IMR-90 (cell line): ENCODE measurements around the gene HSBP1L1. TPM values are rescaled to one million over a fixed set of nuclear protein-coding genes. Genes with fewer than 3 reads are reported as not detected.

ENCODE experiments used
- ATAC-seq: fragments of 200-7000 bp; cut with Tn5 transposase; 2 replicates; pipeline ENCODE4 v1.9.1; 2020; ENCODE audit warnings: low read depth, mild to moderate bottlenecking, moderate library complexity
- BruUV-seq: library from RNA; stranded (reverse); fragments of 400-500 nt; replicated peaks from 2 replicates; lab custom pipeline; 2021; lab: Mats Ljungman, UMichigan
- CTCF ChIA-PET: fragments of 300-600 bp; formaldehyde crosslinking; extraction: SDS; loops from one replicate; lab custom pipeline; 2021; ENCODE audit warnings: antibody characterized with exemption; lab: Yijun Ruan, JAX
- POLR2A ChIA-PET: fragments of 300-600 bp; sonication (Branson Sonifier 250); formaldehyde crosslinking; loops from one replicate; lab custom pipeline; 2022; ENCODE audit warnings: antibody characterized with exemption; ENCODE audit not compliant: unreplicated experiment; lab: Charles Lee
- DNase-seq: peaks from one replicate; pipeline ENCODE4 v3.0.0; 2013
- H2AFZ ChIP-seq: replicated peaks from 2 replicates; pipeline ENCODE3; 2013; ENCODE audit warnings: low read length, mild to moderate bottlenecking; ENCODE audit not compliant: poor library complexity
- H2AK5ac ChIP-seq: 2 replicates; pipeline ENCODE4 v1.6.1; 2013; ENCODE audit warnings: low read depth, low read length, inconsistent platforms
- H2AK9ac ChIP-seq: replicated peaks from 2 replicates; pipeline ENCODE3; 2013; ENCODE audit warnings: mild to moderate bottlenecking, low read depth, low read length, moderate library complexity; ENCODE audit not compliant: poor library complexity
- H2BK120ac ChIP-seq: 2 replicates; pipeline ENCODE4 v1.6.1; 2013; ENCODE audit warnings: low read depth, low read length, inconsistent platforms
- H2BK15ac ChIP-seq: 3 replicates; pipeline ENCODE4 v1.6.1; 2013; ENCODE audit warnings: low read depth, low read length, inconsistent platforms
- H2BK20ac ChIP-seq: 2 replicates; pipeline ENCODE4 v1.6.1; 2013; ENCODE audit warnings: low read depth, mild to moderate bottlenecking, inconsistent platforms, low read length, moderate library complexity
- H2BK5ac ChIP-seq: 2 replicates; pipeline ENCODE4 v1.6.1; 2013; ENCODE audit warnings: mild to moderate bottlenecking, low read depth, low read length, inconsistent platforms; ENCODE audit not compliant: poor library complexity, severe bottlenecking
- H3K14ac ChIP-seq: replicated peaks from 2 replicates; pipeline ENCODE4 v1.6.1; 2013; ENCODE audit warnings: low read depth, low read length, inconsistent platforms
- H3K18ac ChIP-seq: 2 replicates; pipeline ENCODE4 v1.6.1; 2013; ENCODE audit warnings: low read depth, low read length, control low read depth
- H3K23ac ChIP-seq: 2 replicates; pipeline ENCODE4 v1.6.1; 2013; ENCODE audit warnings: low read depth, low read length, inconsistent platforms
- H3K27ac ChIP-seq: 2 replicates; pipeline ENCODE4 v1.5.1; 2013; ENCODE audit warnings: mild to moderate bottlenecking, control low read depth, low read length; ENCODE audit not compliant: insufficient read depth
- H3K27me3 ChIP-seq: 2 replicates; pipeline ENCODE4 v1.6.1; 2013; ENCODE audit warnings: low read length; ENCODE audit not compliant: control insufficient read depth, insufficient read depth
- H3K36me3 ChIP-seq: 2 replicates; pipeline ENCODE4 v1.6.1; 2013; ENCODE audit warnings: low read length, mixed read lengths; ENCODE audit not compliant: control insufficient read depth, insufficient read depth
- H3K4ac ChIP-seq: 2 replicates; pipeline ENCODE4 v1.6.1; 2013; ENCODE audit warnings: low read depth, low read length, inconsistent platforms
- H3K4me1 ChIP-seq: 2 replicates; pipeline ENCODE4 v1.6.1; 2013; ENCODE audit warnings: low read length, mixed read lengths; ENCODE audit not compliant: control insufficient read depth, insufficient read depth
- H3K4me2 ChIP-seq: 2 replicates; pipeline ENCODE4 v1.6.1; 2013; ENCODE audit warnings: low read depth, mild to moderate bottlenecking, control low read depth, low read length, moderate library complexity
- H3K4me3 ChIP-seq: 2 replicates; pipeline ENCODE4 v1.5.1; 2013; ENCODE audit warnings: low read depth, mild to moderate bottlenecking, control low read depth, low read length, moderate library complexity; ENCODE audit not compliant: insufficient read depth
- H3K56ac ChIP-seq: 2 replicates; pipeline ENCODE4 v1.6.1; 2013; ENCODE audit warnings: low read length, inconsistent platforms; ENCODE audit not compliant: insufficient read depth; ENCODE audit errors: extremely low read depth
- H3K79me1 ChIP-seq, 2 experiments: 2 replicates each; pipeline ENCODE4 v1.6.1; 2013; ENCODE audit warnings: low read length in 2 of 2, inconsistent platforms in 1 of 2, low read depth in 1 of 2
- H3K9ac ChIP-seq: 2 replicates; pipeline ENCODE4 v1.6.1; 2013; ENCODE audit warnings: low read depth, low read length, control low read depth
- H3K9me1 ChIP-seq: 2 replicates; pipeline ENCODE4 v1.6.1; 2013; ENCODE audit warnings: low read length, inconsistent platforms; ENCODE audit not compliant: insufficient read depth
- H3K9me3 ChIP-seq: 2 replicates; pipeline ENCODE4 v1.6.1; 2013; ENCODE audit warnings: low read length; ENCODE audit not compliant: control insufficient read depth, insufficient read depth
- H4K20me1 ChIP-seq: 2 replicates; pipeline ENCODE4 v1.6.1; 2013; ENCODE audit warnings: low read length, inconsistent platforms; ENCODE audit not compliant: insufficient read depth
- H4K5ac ChIP-seq: 2 replicates; pipeline ENCODE4 v1.6.1; 2013; ENCODE audit warnings: mild to moderate bottlenecking, low read depth, low read length, control low read depth
- H4K8ac ChIP-seq, 2 experiments: 2 replicates each; pipeline ENCODE4 v1.6.1; 2013; ENCODE audit warnings: low read depth in 2 of 2, low read length in 2 of 2, control low read depth in 1 of 2, inconsistent platforms in 1 of 2
- H4K91ac ChIP-seq: 2 replicates; pipeline ENCODE4 v1.6.1; 2013; ENCODE audit warnings: low read depth, low read length, inconsistent platforms; ENCODE audit not compliant: insufficient read depth
- USF2 ChIP-seq: fragments of 150-350 bp; IDR thresholded peaks from 2 replicates; pipeline ENCODE4 v1.6.1; 2017; ENCODE audit warnings: mild to moderate bottlenecking, antibody characterized with exemption, low read length, low read depth
- WGBS, 2 experiments: methylation state at CpG; one replicate each; pipeline versions ENCODE4 v1.1.5 to v1.1.7; 2013; ENCODE audit warnings: missing lambda C conversion rate in 2 of 2; ENCODE audit not compliant: insufficient read length in 1 of 2; ENCODE audit errors: extremely low coverage in 2 of 2; 5-methylcytosine and 5-hydroxymethylcytosine counted together
- dilution Hi-C: fragments of 300-500 bp; cut with HindIII; formaldehyde crosslinking; loops from one replicate; pipeline ENCODE4 v1.14.3; 2018; ENCODE audit warnings: low sequenced_read_pairs; ENCODE audit not compliant: unreplicated experiment
- in situ Hi-C: fragments of 300-500 bp; cut with MboI; formaldehyde crosslinking; loops from 3 replicates; pipeline ENCODE4 v1.14.3; 2019; ENCODE audit warnings: low sequenced_read_pairs, inconsistent platforms, mixed read lengths
- intact Hi-C: fragments of 100-400 bp; cut with micrococcal nuclease; formaldehyde crosslinking; loops from 2 replicates; pipeline ENCODE4 v1.10.0; 2022
- polyA plus RNA-seq, 3 experiments: library from polyadenylated mRNA; depleted of rRNA; stranded (reverse); fragments of >200 nt; gene quantifications; 2 replicates each; pipeline ENCODE4 v1.2.3, GENCODE V29; 2012; ENCODE audit warnings: low replicate concordance in 1 of 3
- total RNA-seq: library from RNA; depleted of rRNA; stranded (reverse); fragments of >200 nt; gene quantifications from 2 replicates; pipeline ENCODE4 v1.2.3, GENCODE V29; 2012

The HSBP1L1 gene
- total and polyA plus RNA-seq, 2 of the 4 experiments (the other 2 are of a cell fraction): 8.6 to 18.0 TPM

DNA sequence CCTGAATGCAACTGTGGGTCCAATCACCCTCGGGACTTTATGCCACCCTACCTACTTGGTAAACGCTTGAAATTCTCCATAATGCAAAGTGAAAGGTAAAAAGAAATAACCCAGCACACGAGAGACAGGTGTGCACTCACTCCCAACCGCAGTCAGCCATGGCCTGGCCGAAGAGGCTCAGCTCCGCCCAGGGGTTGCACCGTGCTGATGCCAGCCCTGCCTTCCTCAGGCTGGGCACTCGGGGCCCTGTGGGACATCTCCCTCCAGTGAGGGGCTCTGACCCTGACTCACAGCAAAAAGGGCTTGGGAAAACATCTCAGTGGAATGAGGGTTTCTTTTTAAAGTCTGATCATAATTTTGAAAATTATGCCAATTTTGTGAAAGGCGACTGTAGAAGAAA lies 26.2 kb upstream of the HSBP1L1 start:
- dilution Hi-C loops: no loop called here
- no peaks in the 10 kb centered on the region for H3K27me3 ChIP-seq
- DNase-seq (no peak), ATAC-seq (no peak)
- no peak overlapping the region for H3K4me3 ChIP-seq
- H4K91ac ChIP-seq: no peak overlapping the region
- no peak overlapping the region for H4K5ac ChIP-seq
- no peak overlapping the region for H2BK15ac ChIP-seq
- H3K4me2 ChIP-seq: no peak overlapping the region
- CTCF ChIA-PET: no interaction called here
- H2BK120ac ChIP-seq: no peak overlapping the region
- no peak overlapping the region for H3K56ac ChIP-seq
- H3K9ac ChIP-seq: no peak overlapping the region
- H2BK20ac ChIP-seq: no peak overlapping the region
- in situ Hi-C loops: no loop called here
- WGBS, 2 experiments: no CpG with 5 or more reads among the region's 9 CpGs
- TF ChIP-seq USF2: no peak
- no peak overlapping the region for H3K27ac ChIP-seq
- H4K20me1 ChIP-seq: peaks cover 56% of the 10 kb centered on the region
- peaks cover 62% of the 10 kb centered on the region for H3K36me3 ChIP-seq
- H3K14ac ChIP-seq: no peak overlapping the region
- H2AK9ac ChIP-seq: peak overlapping the region; percentile 5
- intact Hi-C loops: no loop called here
- H3K23ac ChIP-seq: no peak overlapping the region
- peaks cover 25 to 84% of the 10 kb centered on the region in 2 experiments for H3K79me1 ChIP-seq
- H2AFZ ChIP-seq: no peak overlapping the region
- no peak overlapping the region for H3K4ac ChIP-seq
- no peak overlapping the region for H2AK5ac ChIP-seq
- H4K8ac ChIP-seq: no peak overlapping the region
- no TSS peak for BruUV-seq
- peaks cover 8% of the 10 kb centered on the region for H3K9me1 ChIP-seq
- no peak overlapping the region for H2BK5ac ChIP-seq
- no peaks in the 10 kb centered on the region for H3K4me1 ChIP-seq
- H3K18ac ChIP-seq: no peak overlapping the region
- H3K9me3 ChIP-seq: peaks cover 8% of the 10 kb centered on the region
- POLR2A ChIA-PET: no interaction called here
